ENCODE data around the gene ITFG1.
"Not testable (repeated sequence)": the region's sequence is repeated elsewhere in the genome, so short reads cannot be mapped to it uniquely, and the experiment has no call there.

DNA sequence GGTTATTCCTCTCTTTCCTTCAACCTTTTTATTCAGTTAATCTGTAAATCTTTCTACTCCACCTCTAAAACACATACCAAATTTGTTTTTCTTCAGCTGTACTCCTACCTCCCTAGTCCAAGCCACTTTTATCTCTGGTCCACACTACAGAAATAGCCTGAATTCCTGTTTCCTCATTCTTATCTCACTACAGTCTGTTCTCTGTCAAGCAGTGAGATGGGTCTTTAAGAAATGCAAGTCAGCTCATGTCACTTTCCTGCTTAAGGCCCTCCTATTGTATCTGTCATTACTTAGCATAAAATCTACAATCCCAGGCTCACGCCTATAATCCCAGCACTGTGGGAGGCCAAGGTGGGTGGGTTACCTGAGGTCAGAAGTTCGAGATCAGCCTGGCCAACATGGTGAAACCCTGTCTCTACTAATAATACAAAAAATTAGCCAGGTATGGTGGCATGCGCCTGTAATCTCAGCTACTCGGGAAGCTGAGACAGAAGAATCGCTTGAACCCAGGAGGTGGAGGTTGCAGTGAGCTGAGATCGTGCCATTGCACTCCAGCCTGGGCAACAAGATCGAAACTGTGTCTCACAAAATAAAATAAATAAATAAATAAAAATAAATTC lies 7.3 kb upstream of the ITFG1 start:
- TF ChIP-seq, protein P1, sequence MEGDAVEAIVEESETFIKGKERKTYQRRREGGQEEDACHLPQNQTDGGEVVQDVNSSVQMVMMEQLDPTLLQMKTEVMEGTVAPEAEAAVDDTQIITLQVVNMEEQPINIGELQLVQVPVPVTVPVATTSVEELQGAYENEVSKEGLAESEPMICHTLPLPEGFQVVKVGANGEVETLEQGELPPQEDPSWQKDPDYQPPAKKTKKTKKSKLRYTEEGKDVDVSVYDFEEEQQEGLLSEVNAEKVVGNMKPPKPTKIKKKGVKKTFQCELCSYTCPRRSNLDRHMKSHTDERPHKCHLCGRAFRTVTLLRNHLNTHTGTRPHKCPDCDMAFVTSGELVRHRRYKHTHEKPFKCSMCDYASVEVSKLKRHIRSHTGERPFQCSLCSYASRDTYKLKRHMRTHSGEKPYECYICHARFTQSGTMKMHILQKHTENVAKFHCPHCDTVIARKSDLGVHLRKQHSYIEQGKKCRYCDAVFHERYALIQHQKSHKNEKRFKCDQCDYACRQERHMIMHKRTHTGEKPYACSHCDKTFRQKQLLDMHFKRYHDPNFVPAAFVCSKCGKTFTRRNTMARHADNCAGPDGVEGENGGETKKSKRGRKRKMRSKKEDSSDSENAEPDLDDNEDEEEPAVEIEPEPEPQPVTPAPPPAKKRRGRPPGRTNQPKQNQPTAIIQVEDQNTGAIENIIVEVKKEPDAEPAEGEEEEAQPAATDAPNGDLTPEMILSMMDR (IDR thresholded peaks at IDR 0.05; ENCODE audit: low read depth, low read length), result not testable (repeated sequence)
- not testable (repeated sequence) for TF ChIP-seq POLR2A (IDR thresholded peaks at IDR 0.05; ENCODE audit: extremely low read depth, insufficient read length)
